NT2/D1 (cell line): ENCODE data around the gene CALHM1.

Source experiments
- SUZ12 ChIP-seq: IDR thresholded peaks from 2 replicates; pipeline ENCODE4 v1.6.1; 2011; ENCODE audit not compliant: insufficient read length, insufficient read depth; ENCODE audit errors: extremely low read depth
- ZNF274 ChIP-seq: IDR thresholded peaks from 2 replicates; pipeline ENCODE4 v1.6.1; 2011; ENCODE audit warnings: mild to moderate bottlenecking, low read depth, low read length

GRCh38 chr10:103445767-103446567, 12.7 kb downstream of the CALHM1 start:
- no peak for TF ChIP-seq SUZ12
- no peak for TF ChIP-seq ZNF274
